Measurements from ENCODE around the gene PGAM1.

PGAM1 gene

GRCh38 chr10:97425964-97426775 lies at the start of gene PGAM1:
Gene PGAM1 (plus strand): TSS chr10:97426191. CDS start chr10:97426308, 117 bp downstream.
- peak; percentile 86 for DNase-seq

DNA sequence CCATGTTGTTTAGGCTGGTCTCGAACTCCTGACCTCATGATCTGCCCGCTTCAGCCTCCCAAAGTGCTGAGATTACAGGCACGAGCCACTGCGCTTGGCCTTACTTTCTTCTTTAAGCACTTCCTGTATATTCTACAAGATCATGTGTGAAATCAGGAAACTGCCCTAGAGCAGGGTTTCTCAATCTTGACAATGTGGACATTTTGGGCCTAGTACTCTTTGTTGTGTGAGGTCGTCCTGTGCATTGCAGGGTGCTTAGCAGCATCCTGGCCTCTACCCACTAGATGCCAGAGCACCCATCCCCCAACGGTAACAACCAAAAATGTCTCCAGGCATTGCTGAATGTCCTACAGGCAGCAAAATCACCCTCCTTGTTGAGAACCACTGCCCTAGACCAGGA lies 49.6 kb upstream of the PGAM1 start:
- peak; percentile 50 for DNase-seq

DNA sequence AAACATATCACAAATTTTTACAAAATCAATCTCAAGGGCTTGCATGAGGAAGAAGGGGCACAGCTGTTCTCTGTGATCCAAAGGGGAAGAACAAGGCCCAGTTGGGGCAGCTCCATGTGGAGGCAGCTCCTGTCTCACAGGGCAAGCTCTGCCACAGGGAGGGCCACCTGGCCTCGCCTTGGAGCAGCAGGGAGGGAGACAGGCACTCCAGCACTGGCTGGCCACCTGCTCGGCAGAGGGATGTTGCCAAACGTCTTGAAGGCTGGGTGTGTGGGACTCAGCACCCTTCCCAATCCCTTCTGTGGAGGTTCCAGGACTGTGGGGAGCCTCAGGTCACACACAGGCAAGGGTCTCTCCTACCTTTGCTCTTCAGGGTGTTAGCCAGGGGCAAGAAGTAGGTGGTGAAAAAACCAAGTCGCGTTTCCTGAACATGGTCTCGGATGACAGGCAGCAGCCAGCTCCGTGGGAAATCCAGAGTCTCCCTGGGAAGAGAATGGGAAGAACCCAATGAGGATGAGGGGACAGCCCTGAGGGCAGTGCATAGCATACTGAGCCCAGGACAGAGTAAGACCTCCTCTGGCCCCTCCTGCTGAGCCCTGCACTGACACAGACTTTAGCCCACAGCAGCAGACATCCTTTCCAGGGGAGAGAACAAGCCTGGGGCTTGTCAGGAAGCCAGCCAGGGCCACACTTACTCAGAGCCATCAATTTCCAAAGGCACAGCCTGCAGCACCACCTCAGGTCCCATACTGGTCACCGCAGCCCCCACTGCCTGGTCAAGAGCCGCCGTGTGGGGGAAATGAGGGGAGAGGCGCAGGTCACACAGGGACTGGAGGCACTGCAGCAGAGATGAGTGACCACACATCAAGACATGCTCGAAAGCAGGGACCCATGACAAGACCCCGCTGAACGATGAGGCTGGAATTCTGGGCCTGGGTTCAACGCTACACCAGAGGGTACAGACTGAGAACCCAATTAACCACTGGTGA lies 46.8 kb upstream of the PGAM1 start:
- DNase-seq = no peak

- DNase-seq = no peak
Observed at GRCh38 chr10:97380516-97380915, 45.5 kb upstream of the PGAM1 start.

- no peak for DNase-seq
Observed at GRCh38 chr10:97381626-97382025, 44.4 kb upstream of the PGAM1 start.

GRCh38 chr10:97383159-97383558 lies 42.8 kb upstream of the PGAM1 start:
- DNase-seq = no peak

DNA sequence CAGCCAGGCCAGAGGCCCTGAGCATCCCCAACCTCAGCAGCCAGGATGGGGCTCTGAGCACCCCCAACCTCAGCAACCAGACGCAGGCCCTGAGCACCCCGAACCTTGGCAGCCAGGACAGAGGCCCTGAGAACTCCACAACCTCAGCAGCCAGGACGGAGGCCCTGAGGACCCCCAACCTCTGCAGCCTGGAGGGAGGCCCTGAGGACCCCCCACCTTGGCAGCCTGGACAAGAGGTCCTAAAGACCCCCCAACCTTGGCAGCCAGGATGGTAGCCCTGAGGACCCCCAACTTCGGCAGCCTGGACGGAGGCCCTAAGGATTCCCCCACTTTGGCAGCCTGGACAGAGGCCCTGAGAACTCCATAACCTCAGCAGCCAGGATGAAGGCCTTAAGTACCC lies 41.8 kb upstream of the PGAM1 start:
- DNase-seq = no peak

DNA sequence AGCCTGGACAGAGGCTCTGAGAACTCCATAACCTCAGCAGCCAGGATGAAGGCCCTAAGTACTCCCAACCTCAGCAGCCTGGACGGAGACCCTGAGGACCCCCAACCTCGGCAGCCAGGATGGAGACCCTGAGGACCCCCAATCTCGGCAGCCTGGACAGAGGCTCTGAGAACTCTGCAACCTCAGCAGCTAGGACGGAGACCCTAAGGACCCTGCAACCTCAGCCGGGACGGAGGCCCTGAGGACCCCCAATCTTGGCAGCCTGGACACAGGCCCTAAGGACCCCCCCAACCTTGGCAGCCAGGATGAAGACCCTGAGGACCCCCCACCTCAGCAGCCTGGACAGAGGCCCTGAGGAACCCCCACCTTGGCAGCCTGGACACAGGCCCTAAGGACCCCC lies 41.4 kb upstream of the PGAM1 start:
- DNase-seq = no peak

GRCh38 chr10:97385565-97385964 lies 40.4 kb upstream of the PGAM1 start:
- no peak for DNase-seq

GRCh38 chr10:97388152-97388551 lies 37.8 kb upstream of the PGAM1 start:
- DNase-seq = no peak

GRCh38 chr10:97390091-97390490 lies 35.9 kb upstream of the PGAM1 start:
- no peak for DNase-seq

DNA sequence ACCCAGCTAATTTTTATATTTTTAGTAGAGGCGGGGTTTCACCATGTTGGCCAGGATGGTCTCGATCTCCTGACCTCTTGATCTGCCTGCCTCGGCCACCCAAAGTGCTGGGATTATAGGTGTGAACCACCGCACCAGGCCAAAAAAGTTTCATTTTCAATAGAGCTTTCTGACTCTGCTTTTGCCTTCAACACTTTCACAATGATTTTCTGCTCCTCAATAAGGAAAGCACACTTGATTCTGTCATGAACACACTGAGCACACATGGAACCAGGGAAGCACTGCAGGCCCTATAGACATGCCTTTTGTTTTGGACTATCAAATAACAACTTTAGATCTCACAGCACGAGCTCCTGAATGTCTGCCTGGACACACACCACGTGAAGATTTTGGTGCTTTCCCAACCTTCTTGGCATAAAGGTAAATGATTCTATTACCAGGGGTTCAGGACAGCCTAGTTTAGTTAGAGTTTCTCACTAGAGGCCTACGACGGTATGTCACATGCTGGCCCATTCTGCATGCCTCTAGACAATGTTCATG lies 32.9 kb upstream of the PGAM1 start:
- DNase-seq = no peak

DNA sequence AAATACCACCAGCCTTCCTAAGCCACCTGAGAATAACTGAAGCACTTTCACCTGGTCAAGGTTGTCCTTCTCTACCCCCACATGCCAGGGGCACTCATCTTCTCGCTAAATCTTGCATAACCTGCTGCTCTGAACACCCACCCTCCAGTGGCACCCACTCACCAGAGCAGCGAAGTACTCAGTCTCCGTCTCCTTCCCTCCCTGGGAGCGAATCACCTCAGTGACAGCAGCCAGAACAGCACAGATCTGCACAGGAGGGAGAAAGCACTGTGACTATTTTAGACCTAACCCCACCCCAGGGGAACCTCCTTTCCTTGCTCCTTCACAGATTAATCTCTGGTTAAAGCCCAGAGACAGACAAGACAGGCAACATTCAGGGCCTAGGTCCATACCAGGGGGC lies 29.9 kb upstream of the PGAM1 start:
- no peak for DNase-seq

DNA sequence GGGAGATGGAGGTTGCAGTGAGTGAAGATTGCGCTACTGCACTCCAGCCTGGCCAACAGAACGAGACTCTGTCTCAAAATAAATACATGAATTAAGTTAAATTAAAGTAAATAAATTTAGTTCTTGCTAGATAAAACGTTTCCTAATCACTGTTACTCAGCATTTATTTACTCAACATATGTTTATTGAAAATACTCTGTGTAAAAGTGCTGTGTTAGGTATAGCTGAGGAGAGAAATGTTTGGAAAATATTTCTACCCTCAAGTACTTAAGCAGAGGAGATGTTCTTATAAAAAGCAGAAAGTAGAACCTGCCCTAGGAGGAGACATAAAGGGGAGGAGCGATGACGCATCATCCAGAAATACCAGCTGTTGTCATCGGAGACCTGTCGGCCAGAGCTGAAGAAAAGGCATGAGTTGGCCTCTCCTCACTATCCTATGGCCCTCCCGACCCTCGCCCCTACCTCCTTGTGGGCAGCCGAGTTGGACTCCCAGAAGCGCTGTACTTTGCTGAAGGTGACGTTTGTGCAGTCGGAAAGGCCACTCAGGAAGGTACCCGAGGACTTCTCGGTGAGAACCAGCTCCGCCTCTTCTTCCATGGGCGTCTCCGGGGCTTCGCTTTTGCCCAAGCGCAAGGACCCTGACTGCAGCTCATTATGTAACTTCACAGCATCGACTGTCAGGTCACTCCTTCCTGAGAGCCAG lies 26.0 kb upstream of the PGAM1 start:
- DNase-seq = peak; percentile 35

DNA sequence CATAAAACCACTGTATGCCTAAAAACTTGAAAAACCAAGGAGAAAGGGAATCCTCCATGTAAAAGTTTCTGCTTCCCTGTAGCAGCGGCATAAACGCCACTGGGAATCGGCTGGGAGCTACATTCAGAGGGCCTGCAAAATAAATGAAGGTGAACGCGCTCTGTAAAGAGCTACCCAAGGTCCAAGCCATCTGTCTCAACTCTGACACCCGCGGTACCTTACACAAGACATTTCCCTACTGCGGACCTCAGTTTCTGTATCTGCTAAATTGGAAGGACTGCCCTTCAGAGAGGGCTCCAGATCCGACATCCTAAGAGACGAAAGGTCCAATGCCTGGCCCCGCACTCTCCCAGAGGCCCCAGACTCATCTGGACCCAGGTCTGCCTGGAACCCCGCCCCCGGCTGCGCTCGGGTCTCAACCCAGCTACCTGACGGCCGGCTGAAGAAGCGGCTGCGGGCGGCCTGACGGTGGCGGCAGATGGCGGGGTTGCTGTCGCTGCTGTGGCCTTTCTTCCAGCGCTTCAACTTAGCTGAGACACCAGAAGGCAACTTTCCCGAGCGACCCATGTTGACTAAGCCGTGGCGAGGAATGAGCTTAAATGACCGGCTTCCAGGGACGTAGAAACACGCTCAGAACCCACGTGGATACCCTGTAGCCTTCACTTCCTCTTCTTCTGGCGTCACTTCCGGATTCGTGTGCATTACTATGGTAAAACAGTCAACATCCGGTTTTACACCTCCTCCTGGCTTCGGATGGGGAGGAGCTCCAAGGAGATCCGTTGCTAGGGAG lies 25.1 kb upstream of the PGAM1 start, which contains the start of gene RRP12:
Gene RRP12 (minus strand): TSS at position 676 of the 790 bp plus-strand sequence. CDS start 109 bp downstream, at position 567.
- peak; percentile 93 for DNase-seq

DNA sequence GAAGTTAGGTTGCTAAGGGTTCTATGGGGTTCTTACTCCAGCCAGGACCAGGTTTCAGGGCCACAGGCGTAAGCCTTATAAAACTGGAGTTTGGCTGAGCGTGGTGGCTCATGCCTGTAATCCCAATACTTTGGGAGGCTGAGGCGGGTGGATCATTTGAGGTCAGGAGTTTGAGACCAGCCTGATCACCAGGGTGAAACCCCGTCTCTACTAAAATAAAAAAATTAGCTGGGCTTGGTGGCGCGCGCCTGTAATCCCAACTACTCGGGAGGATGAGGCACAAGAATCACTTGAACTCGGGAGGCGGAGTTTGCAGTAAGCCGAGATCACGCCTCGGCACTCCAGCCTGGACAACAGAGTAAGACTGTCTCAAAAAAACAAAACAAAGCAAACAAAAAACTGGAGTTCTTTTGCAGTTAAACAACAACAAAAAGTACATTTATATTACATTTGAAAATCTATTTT lies 24.5 kb upstream of the PGAM1 start:
- DNase-seq = no peak

GRCh38 chr10:97404044-97404443 lies 21.9 kb upstream of the PGAM1 start:
- no peak for DNase-seq

DNA sequence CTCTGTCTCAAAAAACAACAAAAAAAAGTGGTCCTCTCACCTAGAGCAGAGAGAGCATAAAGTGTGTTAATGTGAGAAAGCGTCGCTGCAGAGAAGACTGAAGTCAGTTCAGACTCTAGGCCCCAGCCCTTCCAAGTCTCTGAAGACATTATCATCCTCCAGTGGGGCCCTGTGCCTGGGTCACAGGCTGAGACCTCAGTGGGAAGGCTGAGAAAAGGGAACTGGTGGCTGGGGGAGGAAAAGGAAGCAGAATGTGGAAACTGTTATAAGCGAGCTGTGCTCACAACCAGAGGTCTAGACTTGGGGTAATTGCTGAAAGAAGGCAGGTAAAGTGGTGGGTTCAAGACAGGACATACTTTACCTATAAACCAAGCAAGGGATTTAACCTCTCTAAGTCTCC lies 19.9 kb upstream of the PGAM1 start:
- DNase-seq = peak; percentile 94

DNA sequence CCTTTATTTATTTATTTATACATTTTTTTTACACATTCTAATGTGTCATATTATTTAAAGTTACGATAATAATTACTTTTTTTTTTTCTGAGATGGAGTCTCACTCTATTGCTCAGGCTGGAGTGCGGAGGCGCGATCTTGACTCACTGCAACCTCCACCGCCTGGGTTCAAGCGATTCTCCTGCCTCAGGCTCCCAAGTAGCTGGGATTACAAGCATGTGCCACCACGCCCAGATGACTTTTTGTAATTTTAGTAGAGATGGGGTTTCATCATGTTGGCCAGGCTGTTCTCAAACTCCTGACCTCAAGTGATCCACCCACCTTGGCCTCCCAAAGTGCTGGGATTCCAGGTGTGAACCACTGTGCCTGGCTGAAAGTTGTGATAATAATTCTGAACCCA lies 19.5 kb upstream of the PGAM1 start:
- peak; percentile 40 for DNase-seq

GRCh38 chr10:97407211-97407951 lies 18.6 kb upstream of the PGAM1 start:
- DNase-seq = peak; percentile 85

DNA sequence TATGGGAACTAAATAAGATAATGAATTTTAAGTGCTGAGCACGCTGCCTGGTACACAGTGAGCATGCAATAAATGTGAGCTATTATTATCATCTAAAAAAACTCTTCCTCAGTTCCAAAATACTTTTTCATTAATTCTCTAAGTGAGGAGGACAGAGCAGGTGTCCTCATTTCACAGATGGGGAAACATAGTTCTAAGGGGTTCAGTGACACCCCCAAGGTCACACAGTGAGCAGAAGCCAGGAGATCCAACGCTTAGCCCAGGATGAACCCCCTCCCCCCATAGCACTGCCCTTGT lies 18.1 kb upstream of the PGAM1 start:
- DNase-seq = no peak

All from GF-D8 (cell line).